ENCODE data around the gene BTBD16.

BTBD16 gene

GRCh38 chr10:122281018-122281626 is 10.0 kb downstream of the BTBD16 start:
- no peak overlapping the region for H3K4me3 ChIP-seq (ENCODE audit: low read depth, low read length)
- no peaks in the 10 kb centered on the region for H3K36me3 ChIP-seq
- H3K27me3 ChIP-seq = no peaks in the 10 kb centered on the region
- DNase-seq = no peak
- TF ChIP-seq CTCF (IDR thresholded peaks at IDR 0.05; ENCODE audit: low read depth, low read length) = no peak
- no peaks in the 10 kb centered on the region for H3K9me3 ChIP-seq
- H3K4me1 ChIP-seq = no peaks in the 10 kb centered on the region

- H3K4me3 ChIP-seq (ENCODE audit: low read depth, low read length) = no peak overlapping the region
- TF ChIP-seq CTCF (IDR thresholded peaks at IDR 0.05; ENCODE audit: low read depth, low read length) = no peak
These were observed 10.7 kb downstream of the BTBD16 start for GRCh38 chr10:122281751-122282150.

GRCh38 chr10:122282253-122282671 is 11.2 kb downstream of the BTBD16 start:
- Histone ChIP-seq H3K36me3 (no peaks in the 10 kb centered on the region), H3K4me3 (ENCODE audit: low read depth, low read length) (no peak overlapping the region), H3K27me3 (no peaks in the 10 kb centered on the region), H3K4me1 (no peaks in the 10 kb centered on the region), H3K9me3 (no peaks in the 10 kb centered on the region)
- DNase-seq = no peak
- no peak for TF ChIP-seq CTCF (IDR thresholded peaks at IDR 0.05; ENCODE audit: low read depth, low read length)

More at GRCh38 chr10:122281751-122282150, 10.7 kb downstream of the BTBD16 start:
- no peak for DNase-seq
- Histone ChIP-seq H3K27me3 (no peaks in the 10 kb centered on the region), H3K4me1 (no peaks in the 10 kb centered on the region), H3K9me3 (no peaks in the 10 kb centered on the region), H3K36me3 (no peaks in the 10 kb centered on the region)

GRCh38 chr10:122282909-122283308 is 11.8 kb downstream of the BTBD16 start:
- no peak overlapping the region for H3K4me3 ChIP-seq (ENCODE audit: low read depth, low read length)
- no peak for DNase-seq
- TF ChIP-seq CTCF (IDR thresholded peaks at IDR 0.05; ENCODE audit: low read depth, low read length) = no peak
- H3K9me3 ChIP-seq = no peaks in the 10 kb centered on the region
- H3K36me3 ChIP-seq = no peaks in the 10 kb centered on the region
- H3K27me3 ChIP-seq = no peaks in the 10 kb centered on the region
- H3K4me1 ChIP-seq = no peaks in the 10 kb centered on the region

DNA sequence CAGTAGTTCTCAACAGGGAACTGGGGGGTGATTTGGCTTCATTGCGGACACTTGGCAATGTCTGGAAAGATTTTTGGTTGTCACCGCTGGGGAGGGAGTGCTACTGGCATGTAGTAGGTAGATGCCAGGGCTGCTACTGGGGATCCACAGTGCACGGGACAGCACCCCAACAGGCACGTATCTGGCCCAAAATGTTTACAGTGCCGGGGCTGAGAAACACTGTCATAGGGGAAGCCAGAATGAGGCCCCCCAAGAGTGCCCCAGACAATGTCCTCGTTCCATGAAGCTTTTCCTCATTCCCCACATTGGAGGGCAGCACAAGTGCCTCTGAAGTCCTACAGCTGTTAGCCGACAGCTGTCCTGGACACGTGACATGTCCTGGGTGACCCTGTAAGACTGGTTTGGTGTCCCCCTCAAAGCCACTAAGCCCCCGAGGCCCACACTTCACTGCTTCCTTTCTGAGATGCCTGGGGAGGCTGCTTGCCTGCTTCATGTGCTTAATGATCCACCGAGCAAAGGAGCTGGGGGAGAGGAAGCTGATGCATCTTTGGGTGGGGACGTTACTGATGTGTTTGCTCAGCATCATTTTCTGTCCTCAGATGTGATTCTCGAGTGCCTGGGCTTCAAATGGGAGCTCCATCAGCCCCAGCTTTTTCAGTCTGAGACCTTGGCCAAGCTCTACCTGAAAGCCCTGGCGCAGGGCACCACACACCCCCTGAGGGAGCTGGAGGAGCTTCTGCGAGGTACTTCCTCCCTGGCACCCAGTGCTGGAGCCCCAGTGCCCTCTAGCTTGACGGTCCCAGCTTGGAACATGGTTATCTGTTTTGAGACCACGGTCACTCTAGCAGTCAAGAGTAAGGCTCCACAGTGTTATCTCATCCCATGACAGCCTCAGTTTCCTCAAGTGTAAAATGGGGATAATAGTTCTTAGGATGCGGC is 14.7 kb downstream of the BTBD16 start:
- no peak overlapping the region for H3K4me3 ChIP-seq (ENCODE audit: low read depth, low read length)
- no peaks in the 10 kb centered on the region for H3K27me3 ChIP-seq
- H3K9me3 ChIP-seq = no peaks in the 10 kb centered on the region
- no peaks in the 10 kb centered on the region for H3K4me1 ChIP-seq
- no peak for DNase-seq
- no peaks in the 10 kb centered on the region for H3K36me3 ChIP-seq
- TF ChIP-seq CTCF (IDR thresholded peaks at IDR 0.05; ENCODE audit: low read depth, low read length) = no peak

DNA sequence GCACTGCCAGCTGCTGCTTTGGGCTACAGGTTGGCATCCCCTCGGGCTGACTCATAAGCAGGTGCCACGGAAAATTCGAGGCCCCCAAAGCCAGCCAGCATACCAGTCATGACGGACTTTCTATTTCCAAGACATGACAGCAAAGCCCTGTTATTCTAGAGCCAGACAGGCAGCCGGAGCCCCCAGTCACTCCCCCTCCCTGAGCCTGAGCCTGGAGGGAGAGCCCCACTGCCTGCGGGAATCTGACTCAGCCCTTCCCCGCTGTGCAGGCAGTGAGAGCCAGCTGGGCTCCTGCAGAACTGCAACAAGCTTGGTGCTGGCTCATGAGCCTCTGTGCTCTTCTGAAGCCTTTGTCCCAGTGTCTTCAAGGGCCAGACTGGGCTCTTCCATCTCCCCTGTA is 15.8 kb downstream of the BTBD16 start:
- Histone ChIP-seq H3K4me3 (ENCODE audit: low read depth, low read length) (no peak overlapping the region), H3K36me3 (no peaks in the 10 kb centered on the region), H3K4me1 (no peaks in the 10 kb centered on the region), H3K9me3 (no peaks in the 10 kb centered on the region), H3K27me3 (no peaks in the 10 kb centered on the region)
- no peak for DNase-seq
- TF ChIP-seq CTCF (IDR thresholded peaks at IDR 0.05; ENCODE audit: low read depth, low read length) = no peak
